ENCODE data around the gene ADIRF.

DNA sequence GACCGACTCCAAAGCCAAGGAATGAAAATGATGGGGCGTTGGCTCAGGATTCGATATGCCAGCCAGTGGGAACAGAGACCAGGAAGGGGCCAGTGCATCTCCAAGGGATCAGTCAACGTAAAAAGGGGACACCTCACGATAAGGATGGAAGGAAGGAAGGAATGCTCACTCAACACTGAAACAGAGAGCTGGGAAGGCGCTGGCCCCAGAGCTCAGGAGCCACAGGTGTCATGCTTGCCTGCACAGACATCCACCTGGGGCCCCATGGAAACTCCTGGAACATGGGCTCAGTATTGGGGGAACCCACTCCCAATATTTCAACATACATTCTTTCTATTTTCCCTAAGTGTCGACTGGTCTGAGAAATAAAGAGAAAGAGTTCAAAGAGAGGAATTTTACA lies 16.2 kb upstream of the ADIRF start:
- TF ChIP-seq POLR2AphosphoS5 (IDR thresholded peaks at IDR 0.05) (no peak), POLR2A (IDR thresholded peaks at IDR 0.05) (no peak)
- TF ChIP-seq, protein P1, sequence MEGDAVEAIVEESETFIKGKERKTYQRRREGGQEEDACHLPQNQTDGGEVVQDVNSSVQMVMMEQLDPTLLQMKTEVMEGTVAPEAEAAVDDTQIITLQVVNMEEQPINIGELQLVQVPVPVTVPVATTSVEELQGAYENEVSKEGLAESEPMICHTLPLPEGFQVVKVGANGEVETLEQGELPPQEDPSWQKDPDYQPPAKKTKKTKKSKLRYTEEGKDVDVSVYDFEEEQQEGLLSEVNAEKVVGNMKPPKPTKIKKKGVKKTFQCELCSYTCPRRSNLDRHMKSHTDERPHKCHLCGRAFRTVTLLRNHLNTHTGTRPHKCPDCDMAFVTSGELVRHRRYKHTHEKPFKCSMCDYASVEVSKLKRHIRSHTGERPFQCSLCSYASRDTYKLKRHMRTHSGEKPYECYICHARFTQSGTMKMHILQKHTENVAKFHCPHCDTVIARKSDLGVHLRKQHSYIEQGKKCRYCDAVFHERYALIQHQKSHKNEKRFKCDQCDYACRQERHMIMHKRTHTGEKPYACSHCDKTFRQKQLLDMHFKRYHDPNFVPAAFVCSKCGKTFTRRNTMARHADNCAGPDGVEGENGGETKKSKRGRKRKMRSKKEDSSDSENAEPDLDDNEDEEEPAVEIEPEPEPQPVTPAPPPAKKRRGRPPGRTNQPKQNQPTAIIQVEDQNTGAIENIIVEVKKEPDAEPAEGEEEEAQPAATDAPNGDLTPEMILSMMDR (IDR thresholded peaks at IDR 0.05 in 8 of 11, conservative IDR thresholded peaks at IDR 0.05 in 3 of 11) = no peak

Measured in spleen (tissue), 7 donors.